GM23338 (cell line): ENCODE measurements around the gene BID. TPM values are rescaled to one million over a fixed set of nuclear protein-coding genes. Genes with fewer than 3 reads are reported as not detected.

Experiments
- ATAC-seq: fragments of 200-7000 bp; cut with Tn5 transposase; 3 replicates; pipeline ENCODE4 v1.9.1; 2020
- DNase-seq: peaks from one replicate; pipeline ENCODE4 v3.0.0-alpha.2; 2015; ENCODE audit warnings: low spot score
- H2AFZ ChIP-seq: fragments of 200-600 bp; sonication (generic); 2 replicates; pipeline ENCODE4 v1.8.0; 2016; ENCODE audit warnings: antibody characterized with exemption, mild to moderate bottlenecking, moderate library complexity
- H3F3A ChIP-seq: fragments of 200-600 bp; sonication (generic); replicated peaks from 2 replicates; pipeline ENCODE4 v1.8.0; 2017; ENCODE audit warnings: antibody characterized with exemption, mixed run types, low read depth
- H3K27ac ChIP-seq: fragments of 200-600 bp; sonication (generic); 2 replicates; pipeline ENCODE4 v1.6.1; 2016; ENCODE audit warnings: low read depth
- H3K27me3 ChIP-seq: fragments of 200-600 bp; sonication (generic); 2 replicates; pipeline ENCODE4 v1.8.0; 2016; ENCODE audit warnings: mild to moderate bottlenecking, mixed run types, moderate library complexity; ENCODE audit not compliant: insufficient read depth
- H3K36me3 ChIP-seq: fragments of 200-600 bp; sonication (generic); 2 replicates; pipeline ENCODE4 v1.8.0; 2016; ENCODE audit warnings: mild to moderate bottlenecking; ENCODE audit not compliant: insufficient read depth
- H3K4me1 ChIP-seq: fragments of 200-600 bp; sonication (generic); 2 replicates; pipeline ENCODE4 v1.8.0; 2016; ENCODE audit warnings: mild to moderate bottlenecking, moderate library complexity; ENCODE audit not compliant: insufficient read depth
- H3K4me2 ChIP-seq: fragments of 200-600 bp; sonication (generic); 2 replicates; pipeline ENCODE4 v1.7.1; 2017; ENCODE audit warnings: mixed run types
- H3K4me3 ChIP-seq: fragments of 200-600 bp; sonication (generic); 2 replicates; pipeline ENCODE4 v1.6.1; 2016; ENCODE audit warnings: mixed run types
- H3K79me2 ChIP-seq: fragments of 200-600 bp; sonication (generic); replicated peaks from 2 replicates; pipeline ENCODE4 v1.8.0; 2017; ENCODE audit warnings: mild to moderate bottlenecking; ENCODE audit not compliant: insufficient read depth
- H3K9me2 ChIP-seq: fragments of 200-600 bp; sonication (generic); 2 replicates; pipeline ENCODE4 v1.8.0; 2017; ENCODE audit not compliant: insufficient read depth
- H4K20me1 ChIP-seq: fragments of 200-600 bp; sonication (generic); replicated peaks from 2 replicates; pipeline ENCODE4 v1.8.0; 2017; ENCODE audit warnings: mild to moderate bottlenecking; ENCODE audit not compliant: insufficient read depth
- H3K27ac Mint-ChIP-seq: 2 replicates; pipeline ENCODE4 v1.8.0; 2020; ENCODE audit warnings: inconsistent platforms, mild to moderate bottlenecking, moderate library complexity, mixed read lengths
- H3K27me3 Mint-ChIP-seq: 3 replicates; pipeline ENCODE4 v1.8.0; 2022; ENCODE audit warnings: low read depth, mild to moderate bottlenecking, moderate library complexity, mixed read lengths, inconsistent platforms; ENCODE audit not compliant: insufficient read depth, poor library complexity
- H3K36me3 Mint-ChIP-seq: 3 replicates; pipeline ENCODE4 v1.8.0; 2021; ENCODE audit warnings: low read depth, mild to moderate bottlenecking, inconsistent platforms, moderate library complexity, mixed read lengths
- H3K4me1 Mint-ChIP-seq: 3 replicates; pipeline ENCODE4 v1.8.0; 2020; ENCODE audit warnings: mild to moderate bottlenecking, inconsistent platforms, mixed read lengths
- H3K4me3 Mint-ChIP-seq: 3 replicates; pipeline ENCODE4 v1.8.0; 2021; ENCODE audit warnings: moderate library complexity, mild to moderate bottlenecking, inconsistent platforms, mixed read lengths
- H3K9me3 Mint-ChIP-seq: 3 replicates; pipeline ENCODE4 v1.8.0; 2020; ENCODE audit warnings: moderate library complexity, mild to moderate bottlenecking, inconsistent platforms, mixed read lengths
- CREB1 ChIP-seq: fragments of 250-450 bp; sonication (Bioruptor Pico); IDR thresholded peaks from 2 replicates; pipeline ENCODE4 v1.5.0; 2020; ENCODE audit warnings: low read depth, mild to moderate bottlenecking, moderate library complexity
- EZH2 ChIP-seq: fragments of 200-600 bp; sonication (generic); IDR thresholded peaks from one replicate; pipeline ENCODE4 v1.8.0; 2017; ENCODE audit warnings: antibody characterized with exemption, mild to moderate bottlenecking, low read depth; ENCODE audit not compliant: unreplicated experiment
- EZH2phosphoT487 ChIP-seq: fragments of 200-600 bp; sonication (generic); IDR thresholded peaks from one replicate; pipeline ENCODE4 v1.8.1; 2018; ENCODE audit warnings: antibody characterized with exemption; ENCODE audit not compliant: unreplicated experiment
- JUNB ChIP-seq: IDR thresholded peaks from one replicate; pipeline ENCODE4 v1.6.1; 2016; ENCODE audit warnings: antibody characterized with exemption; ENCODE audit not compliant: unreplicated experiment
- NANOG ChIP-seq: IDR thresholded peaks from 2 replicates; pipeline ENCODE4 v1.6.1; 2016; ENCODE audit warnings: antibody characterized with exemption, borderline replicate concordance
- POLR2AphosphoS5 ChIP-seq: IDR thresholded peaks from 2 replicates; pipeline ENCODE4 v1.6.1; 2016; ENCODE audit warnings: antibody characterized with exemption, low read depth
- STAT1 ChIP-seq: IDR thresholded peaks from one replicate; pipeline ENCODE4 v1.6.1; 2016; ENCODE audit warnings: antibody characterized with exemption; ENCODE audit not compliant: unreplicated experiment
- ZNF114 ChIP-seq: fragments of 250-450 bp; sonication (Bioruptor Pico); IDR thresholded peaks from 2 replicates; pipeline ENCODE4 v1.5.0; 2020; ENCODE audit warnings: mild to moderate bottlenecking, moderate library complexity
- ZNF331 ChIP-seq: fragments of 250-450 bp; sonication (Bioruptor Pico); IDR thresholded peaks from 2 replicates; pipeline ENCODE4 v1.5.0; 2020; ENCODE audit warnings: low read depth, mild to moderate bottlenecking, moderate library complexity
- polyA plus RNA-seq: library from polyadenylated mRNA; unstranded; fragments of >200 nt; fragmentation: Nextera tagmentation; extraction: Ambion mirVana; gene quantifications from 2 replicates; pipeline ENCODE4 v1.2.1, GENCODE V29; 2016
- total RNA-seq: library from RNA; depleted of rRNA; stranded (reverse); fragments of >200 nt; shearing (Covaris generic); gene quantifications from 2 replicates; pipeline ENCODE4 v1.2.3, GENCODE V29; 2014
- TF ChIP-seq, protein P1 (sequence below): fragments of 250-450 bp; sonication (Bioruptor Pico); IDR thresholded peaks from 2 replicates; pipeline ENCODE4 v1.5.0; 2020; ENCODE audit warnings: mild to moderate bottlenecking, moderate library complexity
- TF ChIP-seq, protein P2 (sequence below): IDR thresholded peaks from one replicate; pipeline ENCODE4 v1.6.1; 2018; ENCODE audit warnings: antibody characterized with exemption; ENCODE audit not compliant: unreplicated experiment
- TF ChIP-seq, protein P3 (sequence below): IDR thresholded peaks from 2 replicates; pipeline ENCODE4 v1.6.1; 2016; ENCODE audit warnings: antibody characterized with exemption
- TF ChIP-seq, protein P4 (sequence below), 2 experiments: fragments of 200-600 bp in 1 of 2; sonication (generic) in 1 of 2; conservative IDR thresholded peaks; 2 replicates each; pipeline versions ENCODE4 v1.5.1 to v1.6.1; 2016 to 2017; ENCODE audit warnings: antibody characterized with exemption in 2 of 2, low read depth in 2 of 2, mild to moderate bottlenecking in 2 of 2, moderate library complexity in 1 of 2

Gene BID
- total and polyA plus RNA-seq, 2 experiments from 2014 or later, result 65.1 to 125 TPM

DNA sequence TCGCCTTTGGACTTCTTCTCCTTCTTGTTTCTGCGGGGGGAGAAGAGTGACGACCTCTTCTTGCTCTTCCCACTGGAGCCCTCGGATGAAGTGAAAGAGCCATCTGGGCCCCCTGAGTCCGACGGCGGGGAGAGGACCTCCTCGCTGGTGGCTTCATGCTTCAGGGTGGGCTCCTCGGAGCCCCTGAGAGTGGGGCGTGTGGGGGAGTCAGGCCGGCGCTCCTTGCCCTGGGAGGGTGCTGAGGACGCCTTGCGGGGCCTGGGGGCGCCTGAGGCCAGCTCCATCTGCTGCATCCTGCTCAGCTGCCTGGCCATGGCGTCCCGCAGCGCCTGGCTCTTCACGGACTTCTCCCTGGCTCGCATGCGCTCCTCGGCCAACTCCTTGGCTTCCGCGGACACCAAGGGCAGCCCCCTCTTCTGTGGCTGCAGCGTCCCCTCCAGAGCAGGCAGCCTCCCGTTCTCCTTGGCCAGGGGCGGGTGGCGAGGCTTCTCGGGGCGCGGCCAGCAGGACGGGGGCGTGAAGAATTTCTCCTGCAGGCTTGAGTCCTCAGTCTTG lies 43.3 kb upstream of the BID start:
- Histone ChIP-seq H3K4me2 (no peak overlapping the region), H3K4me3 (no peak overlapping the region), H3K79me2 (no peaks in the 10 kb centered on the region), H3F3A (no peaks in the 10 kb centered on the region), H3K9me2 (no peaks in the 10 kb centered on the region), H3K36me3 (no peaks in the 10 kb centered on the region), H3K27ac (no peak overlapping the region), H4K20me1 (0 out of 2 replicates have a peak, but pooled peaks cover 5% of the 10 kb centered on the region), H3K4me1 (no peaks in the 10 kb centered on the region), H2AFZ (no peak overlapping the region), H3K27me3 (no peaks in the 10 kb centered on the region)
- no peak for TF ChIP-seq POLR2AphosphoS5
- no peak for TF ChIP-seq EZH2phosphoT487
- TF ChIP-seq JUNB, result no peak
- no peak for TF ChIP-seq EZH2
- TF ChIP-seq ZNF331 (CRISPR knock-in tag), result no peak
- TF ChIP-seq STAT1, result no peak
- TF ChIP-seq, protein P1, sequence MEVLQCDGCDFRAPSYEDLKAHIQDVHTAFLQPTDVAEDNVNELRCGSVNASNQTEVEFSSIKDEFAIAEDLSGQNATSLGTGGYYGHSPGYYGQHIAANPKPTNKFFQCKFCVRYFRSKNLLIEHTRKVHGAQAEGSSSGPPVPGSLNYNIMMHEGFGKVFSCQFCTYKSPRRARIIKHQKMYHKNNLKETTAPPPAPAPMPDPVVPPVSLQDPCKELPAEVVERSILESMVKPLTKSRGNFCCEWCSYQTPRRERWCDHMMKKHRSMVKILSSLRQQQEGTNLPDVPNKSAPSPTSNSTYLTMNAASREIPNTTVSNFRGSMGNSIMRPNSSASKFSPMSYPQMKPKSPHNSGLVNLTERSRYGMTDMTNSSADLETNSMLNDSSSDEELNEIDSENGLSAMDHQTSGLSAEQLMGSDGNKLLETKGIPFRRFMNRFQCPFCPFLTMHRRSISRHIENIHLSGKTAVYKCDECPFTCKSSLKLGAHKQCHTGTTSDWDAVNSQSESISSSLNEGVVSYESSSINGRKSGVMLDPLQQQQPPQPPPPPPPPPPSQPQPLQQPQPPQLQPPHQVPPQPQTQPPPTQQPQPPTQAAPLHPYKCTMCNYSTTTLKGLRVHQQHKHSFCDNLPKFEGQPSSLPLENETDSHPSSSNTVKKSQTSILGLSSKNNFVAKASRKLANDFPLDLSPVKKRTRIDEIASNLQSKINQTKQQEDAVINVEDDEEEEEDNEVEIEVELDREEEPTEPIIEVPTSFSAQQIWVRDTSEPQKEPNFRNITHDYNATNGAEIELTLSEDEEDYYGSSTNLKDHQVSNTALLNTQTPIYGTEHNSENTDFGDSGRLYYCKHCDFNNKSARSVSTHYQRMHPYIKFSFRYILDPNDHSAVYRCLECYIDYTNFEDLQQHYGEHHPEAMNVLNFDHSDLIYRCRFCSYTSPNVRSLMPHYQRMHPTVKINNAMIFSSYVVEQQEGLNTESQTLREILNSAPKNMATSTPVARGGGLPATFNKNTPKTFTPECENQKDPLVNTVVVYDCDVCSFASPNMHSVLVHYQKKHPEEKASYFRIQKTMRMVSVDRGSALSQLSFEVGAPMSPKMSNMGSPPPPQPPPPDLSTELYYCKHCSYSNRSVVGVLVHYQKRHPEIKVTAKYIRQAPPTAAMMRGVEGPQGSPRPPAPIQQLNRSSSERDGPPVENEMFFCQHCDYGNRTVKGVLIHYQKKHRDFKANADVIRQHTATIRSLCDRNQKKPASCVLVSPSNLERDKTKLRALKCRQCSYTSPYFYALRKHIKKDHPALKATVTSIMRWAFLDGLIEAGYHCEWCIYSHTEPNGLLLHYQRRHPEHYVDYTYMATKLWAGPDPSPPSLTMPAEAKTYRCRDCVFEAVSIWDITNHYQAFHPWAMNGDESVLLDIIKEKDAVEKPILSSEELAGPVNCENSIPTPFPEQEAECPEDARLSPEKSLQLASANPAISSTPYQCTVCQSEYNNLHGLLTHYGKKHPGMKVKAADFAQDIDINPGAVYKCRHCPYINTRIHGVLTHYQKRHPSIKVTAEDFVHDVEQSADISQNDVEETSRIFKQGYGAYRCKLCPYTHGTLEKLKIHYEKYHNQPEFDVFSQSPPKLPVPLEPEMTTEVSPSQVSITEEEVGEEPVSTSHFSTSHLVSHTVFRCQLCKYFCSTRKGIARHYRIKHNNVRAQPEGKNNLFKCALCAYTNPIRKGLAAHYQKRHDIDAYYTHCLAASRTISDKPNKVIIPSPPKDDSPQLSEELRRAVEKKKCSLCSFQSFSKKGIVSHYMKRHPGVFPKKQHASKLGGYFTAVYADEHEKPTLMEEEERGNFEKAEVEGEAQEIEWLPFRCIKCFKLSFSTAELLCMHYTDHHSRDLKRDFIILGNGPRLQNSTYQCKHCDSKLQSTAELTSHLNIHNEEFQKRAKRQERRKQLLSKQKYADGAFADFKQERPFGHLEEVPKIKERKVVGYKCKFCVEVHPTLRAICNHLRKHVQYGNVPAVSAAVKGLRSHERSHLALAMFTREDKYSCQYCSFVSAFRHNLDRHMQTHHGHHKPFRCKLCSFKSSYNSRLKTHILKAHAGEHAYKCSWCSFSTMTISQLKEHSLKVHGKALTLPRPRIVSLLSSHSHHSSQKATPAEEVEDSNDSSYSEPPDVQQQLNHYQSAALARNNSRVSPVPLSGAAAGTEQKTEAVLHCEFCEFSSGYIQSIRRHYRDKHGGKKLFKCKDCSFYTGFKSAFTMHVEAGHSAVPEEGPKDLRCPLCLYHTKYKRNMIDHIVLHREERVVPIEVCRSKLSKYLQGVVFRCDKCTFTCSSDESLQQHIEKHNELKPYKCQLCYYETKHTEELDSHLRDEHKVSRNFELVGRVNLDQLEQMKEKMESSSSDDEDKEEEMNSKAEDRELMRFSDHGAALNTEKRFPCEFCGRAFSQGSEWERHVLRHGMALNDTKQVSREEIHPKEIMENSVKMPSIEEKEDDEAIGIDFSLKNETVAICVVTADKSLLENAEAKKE (CRISPR knock-in tag), result no peak
- no peak for TF ChIP-seq ZNF114 (CRISPR knock-in tag)
- TF ChIP-seq, protein P2, sequence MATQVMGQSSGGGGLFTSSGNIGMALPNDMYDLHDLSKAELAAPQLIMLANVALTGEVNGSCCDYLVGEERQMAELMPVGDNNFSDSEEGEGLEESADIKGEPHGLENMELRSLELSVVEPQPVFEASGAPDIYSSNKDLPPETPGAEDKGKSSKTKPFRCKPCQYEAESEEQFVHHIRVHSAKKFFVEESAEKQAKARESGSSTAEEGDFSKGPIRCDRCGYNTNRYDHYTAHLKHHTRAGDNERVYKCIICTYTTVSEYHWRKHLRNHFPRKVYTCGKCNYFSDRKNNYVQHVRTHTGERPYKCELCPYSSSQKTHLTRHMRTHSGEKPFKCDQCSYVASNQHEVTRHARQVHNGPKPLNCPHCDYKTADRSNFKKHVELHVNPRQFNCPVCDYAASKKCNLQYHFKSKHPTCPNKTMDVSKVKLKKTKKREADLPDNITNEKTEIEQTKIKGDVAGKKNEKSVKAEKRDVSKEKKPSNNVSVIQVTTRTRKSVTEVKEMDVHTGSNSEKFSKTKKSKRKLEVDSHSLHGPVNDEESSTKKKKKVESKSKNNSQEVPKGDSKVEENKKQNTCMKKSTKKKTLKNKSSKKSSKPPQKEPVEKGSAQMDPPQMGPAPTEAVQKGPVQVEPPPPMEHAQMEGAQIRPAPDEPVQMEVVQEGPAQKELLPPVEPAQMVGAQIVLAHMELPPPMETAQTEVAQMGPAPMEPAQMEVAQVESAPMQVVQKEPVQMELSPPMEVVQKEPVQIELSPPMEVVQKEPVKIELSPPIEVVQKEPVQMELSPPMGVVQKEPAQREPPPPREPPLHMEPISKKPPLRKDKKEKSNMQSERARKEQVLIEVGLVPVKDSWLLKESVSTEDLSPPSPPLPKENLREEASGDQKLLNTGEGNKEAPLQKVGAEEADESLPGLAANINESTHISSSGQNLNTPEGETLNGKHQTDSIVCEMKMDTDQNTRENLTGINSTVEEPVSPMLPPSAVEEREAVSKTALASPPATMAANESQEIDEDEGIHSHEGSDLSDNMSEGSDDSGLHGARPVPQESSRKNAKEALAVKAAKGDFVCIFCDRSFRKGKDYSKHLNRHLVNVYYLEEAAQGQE, result no peak
- TF ChIP-seq NANOG, result no peak
- TF ChIP-seq, protein P3, sequence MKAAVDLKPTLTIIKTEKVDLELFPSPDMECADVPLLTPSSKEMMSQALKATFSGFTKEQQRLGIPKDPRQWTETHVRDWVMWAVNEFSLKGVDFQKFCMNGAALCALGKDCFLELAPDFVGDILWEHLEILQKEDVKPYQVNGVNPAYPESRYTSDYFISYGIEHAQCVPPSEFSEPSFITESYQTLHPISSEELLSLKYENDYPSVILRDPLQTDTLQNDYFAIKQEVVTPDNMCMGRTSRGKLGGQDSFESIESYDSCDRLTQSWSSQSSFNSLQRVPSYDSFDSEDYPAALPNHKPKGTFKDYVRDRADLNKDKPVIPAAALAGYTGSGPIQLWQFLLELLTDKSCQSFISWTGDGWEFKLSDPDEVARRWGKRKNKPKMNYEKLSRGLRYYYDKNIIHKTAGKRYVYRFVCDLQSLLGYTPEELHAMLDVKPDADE, result no peak
- no peak for TF ChIP-seq CREB1 (CRISPR knock-in tag)
- TF ChIP-seq, protein P4, sequence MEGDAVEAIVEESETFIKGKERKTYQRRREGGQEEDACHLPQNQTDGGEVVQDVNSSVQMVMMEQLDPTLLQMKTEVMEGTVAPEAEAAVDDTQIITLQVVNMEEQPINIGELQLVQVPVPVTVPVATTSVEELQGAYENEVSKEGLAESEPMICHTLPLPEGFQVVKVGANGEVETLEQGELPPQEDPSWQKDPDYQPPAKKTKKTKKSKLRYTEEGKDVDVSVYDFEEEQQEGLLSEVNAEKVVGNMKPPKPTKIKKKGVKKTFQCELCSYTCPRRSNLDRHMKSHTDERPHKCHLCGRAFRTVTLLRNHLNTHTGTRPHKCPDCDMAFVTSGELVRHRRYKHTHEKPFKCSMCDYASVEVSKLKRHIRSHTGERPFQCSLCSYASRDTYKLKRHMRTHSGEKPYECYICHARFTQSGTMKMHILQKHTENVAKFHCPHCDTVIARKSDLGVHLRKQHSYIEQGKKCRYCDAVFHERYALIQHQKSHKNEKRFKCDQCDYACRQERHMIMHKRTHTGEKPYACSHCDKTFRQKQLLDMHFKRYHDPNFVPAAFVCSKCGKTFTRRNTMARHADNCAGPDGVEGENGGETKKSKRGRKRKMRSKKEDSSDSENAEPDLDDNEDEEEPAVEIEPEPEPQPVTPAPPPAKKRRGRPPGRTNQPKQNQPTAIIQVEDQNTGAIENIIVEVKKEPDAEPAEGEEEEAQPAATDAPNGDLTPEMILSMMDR (conservative IDR thresholded peaks at IDR 0.05; ENCODE audit: low read depth in 2 of 2), result no peak
- no peak overlapping the region for H3K4me3 Mint-ChIP-seq
- peaks cover 10% of the 10 kb centered on the region for H3K27me3 Mint-ChIP-seq
- no peak for ATAC-seq
- peaks cover 5% of the 10 kb centered on the region; the same call in 2 of the 3 replicates for H3K4me1 Mint-ChIP-seq
- no peak for DNase-seq
- no peaks in the 10 kb centered on the region; the same call in 2 of the 3 replicates for H3K36me3 Mint-ChIP-seq
- no peaks in the 10 kb centered on the region for H3K9me3 Mint-ChIP-seq
- no peak overlapping the region for H3K27ac Mint-ChIP-seq
